Prostate gland (tissue), 2 donors: ENCODE measurements around the gene ACAP2. TPM values are rescaled to one million over a fixed set of nuclear protein-coding genes. Genes with fewer than 3 reads are reported as not detected.

Source experiments
- DNase-seq: peaks from one replicate; pipeline ENCODE4 v3.0.0-alpha.2; 2019; ENCODE audit warnings: low spot score
- H3K27ac ChIP-seq, 2 donors: fragments of 200-600 bp; sonication (generic); 2 replicates each; pipeline ENCODE4 v1.5.1; 2017 to 2019
- H3K27me3 ChIP-seq: fragments of 200-600 bp; sonication (generic); replicated peaks from 2 replicates; pipeline ENCODE4 v1.5.1; 2019; ENCODE audit not compliant: insufficient read depth
- H3K36me3 ChIP-seq, 2 donors: fragments of 200-600 bp; sonication (generic); 1 replicate in 1 of 2; 2 replicates in 1 of 2; pipeline versions ENCODE4 v1.5.1 to v1.8.1; 2017 to 2019
- H3K4me1 ChIP-seq: fragments of 200-600 bp; sonication (generic); replicated peaks from 2 replicates; pipeline ENCODE4 v1.5.1; 2019
- H3K4me3 ChIP-seq, 2 donors: fragments of 200-600 bp; sonication (generic); 2 replicates each; pipeline ENCODE4 v1.5.1; 2017 to 2019
- H3K9me3 ChIP-seq: fragments of 200-600 bp; sonication (generic); 2 replicates; pipeline ENCODE4 v1.5.1; 2017
- POLR2A ChIP-seq: fragments of 450-650 bp; IDR thresholded peaks from one replicate; pipeline ENCODE4 v1.6.1; 2016; ENCODE audit warnings: antibody characterized with exemption, mild to moderate bottlenecking
- POLR2AphosphoS5 ChIP-seq: sonication (generic); formaldehyde crosslinking; IDR thresholded peaks from one replicate; pipeline ENCODE4 v1.6.1; 2017; ENCODE audit warnings: antibody characterized with exemption
- WGBS: methylation state at CpG from one replicate; pipeline ENCODE4 v1.1.5; 2018; 5-methylcytosine and 5-hydroxymethylcytosine counted together
- intact Hi-C: fragments of 100-400 bp; cut with DNase I; formaldehyde crosslinking; loops from one replicate; pipeline ENCODE4 v1.14.2; 2022
- total RNA-seq, 2 donors: library from RNA; depleted of rRNA; stranded (reverse); fragments of >200 nt; gene quantifications; one replicate each; pipeline ENCODE4 v1.1.0, GENCODE V29; 2016
- TF ChIP-seq, protein P1 (sequence below), 4 experiments: fragments of 200-600 bp in 2 of 4; fragments of 450-650 bp in 2 of 4; sonication (generic) in 2 of 4; IDR thresholded peaks; 1 replicate in 3 of 4; 2 replicates in 1 of 4; pipeline ENCODE4 v1.5.1; 2016 to 2019; ENCODE audit warnings: antibody characterized with exemption in 4 of 4, mild to moderate bottlenecking in 2 of 4, moderate library complexity in 2 of 4

Gene ACAP2
- total RNA-seq, 2 donors from 2014 or later, result 30.5 to 56.8 TPM

DNA sequence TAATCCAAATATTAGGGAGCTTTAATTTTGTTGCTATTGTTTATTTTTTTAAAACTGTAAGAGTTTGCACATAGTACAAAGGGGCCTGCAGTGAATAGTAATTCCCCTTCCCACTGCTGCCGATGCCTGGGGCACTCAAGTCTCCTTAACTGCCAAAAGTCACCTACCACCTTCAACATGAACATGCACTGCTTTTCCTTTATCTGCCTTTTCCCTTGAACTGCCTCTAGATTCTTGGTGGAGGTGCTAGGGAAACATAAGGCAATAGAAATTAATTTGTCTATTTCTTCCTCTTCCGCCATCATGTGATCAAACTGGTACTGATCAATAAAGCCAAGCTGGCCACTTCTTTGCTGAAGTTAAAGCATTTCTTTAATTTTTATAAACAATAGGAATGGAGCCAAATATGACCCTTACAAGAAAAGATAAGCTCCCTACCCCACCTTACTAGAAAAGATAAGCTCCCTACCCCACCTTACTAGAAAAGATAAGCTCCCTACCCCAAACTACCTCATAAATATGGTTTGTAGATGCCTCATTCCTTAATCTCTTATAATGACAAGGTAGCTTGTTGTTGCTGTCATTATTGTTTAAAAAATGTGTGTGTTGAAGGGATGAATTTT lies 17.4 kb upstream of the ACAP2 start:
- no peaks in the 10 kb centered on the region for H3K36me3 ChIP-seq
- intact Hi-C loops, result no loop called here
- WGBS, result 90% methylated on average over 2 of the region's 2 CpGs
- no peaks in the 10 kb centered on the region for H3K4me1 ChIP-seq
- DNase-seq, result no peak
- TF ChIP-seq POLR2AphosphoS5 (no peak), POLR2A (no peak)
- TF ChIP-seq, protein P1, sequence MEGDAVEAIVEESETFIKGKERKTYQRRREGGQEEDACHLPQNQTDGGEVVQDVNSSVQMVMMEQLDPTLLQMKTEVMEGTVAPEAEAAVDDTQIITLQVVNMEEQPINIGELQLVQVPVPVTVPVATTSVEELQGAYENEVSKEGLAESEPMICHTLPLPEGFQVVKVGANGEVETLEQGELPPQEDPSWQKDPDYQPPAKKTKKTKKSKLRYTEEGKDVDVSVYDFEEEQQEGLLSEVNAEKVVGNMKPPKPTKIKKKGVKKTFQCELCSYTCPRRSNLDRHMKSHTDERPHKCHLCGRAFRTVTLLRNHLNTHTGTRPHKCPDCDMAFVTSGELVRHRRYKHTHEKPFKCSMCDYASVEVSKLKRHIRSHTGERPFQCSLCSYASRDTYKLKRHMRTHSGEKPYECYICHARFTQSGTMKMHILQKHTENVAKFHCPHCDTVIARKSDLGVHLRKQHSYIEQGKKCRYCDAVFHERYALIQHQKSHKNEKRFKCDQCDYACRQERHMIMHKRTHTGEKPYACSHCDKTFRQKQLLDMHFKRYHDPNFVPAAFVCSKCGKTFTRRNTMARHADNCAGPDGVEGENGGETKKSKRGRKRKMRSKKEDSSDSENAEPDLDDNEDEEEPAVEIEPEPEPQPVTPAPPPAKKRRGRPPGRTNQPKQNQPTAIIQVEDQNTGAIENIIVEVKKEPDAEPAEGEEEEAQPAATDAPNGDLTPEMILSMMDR (IDR thresholded peaks at IDR 0.05), result no peak
- H3K27me3 ChIP-seq, result no peaks in the 10 kb centered on the region
- no peaks in the 10 kb centered on the region for H3K9me3 ChIP-seq
- H3K27ac ChIP-seq, result no peak overlapping the region
- no peak overlapping the region for H3K4me3 ChIP-seq

DNA sequence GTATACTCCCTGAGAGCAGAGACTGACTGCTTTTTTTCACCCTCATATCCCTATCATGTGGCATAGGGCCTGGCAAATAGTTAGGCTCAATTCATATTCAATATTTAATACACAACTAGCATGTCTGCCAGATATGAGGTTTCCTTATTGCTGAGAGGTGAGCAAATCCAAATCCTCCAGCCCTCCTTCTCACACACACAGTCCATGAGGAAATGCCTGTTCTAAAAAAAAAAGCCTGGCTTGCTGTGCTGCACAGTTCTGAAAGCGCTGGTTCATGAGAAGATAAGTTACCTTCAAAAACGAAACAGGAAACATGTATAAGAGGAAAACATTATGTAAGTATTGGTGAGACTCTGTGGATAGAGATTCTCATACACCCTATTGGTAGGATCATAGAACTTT lies 15.5 kb upstream of the ACAP2 start:
- no peaks in the 10 kb centered on the region for H3K4me1 ChIP-seq
- no peaks in the 10 kb centered on the region for H3K9me3 ChIP-seq
- 26% methylated on average over 2 of the region's 2 CpGs for WGBS
- peak overlapping the region in 1 of 2 donors; percentile 39 for H3K27ac ChIP-seq
- intact Hi-C loops, result no loop called here
- no peak overlapping the region for H3K4me3 ChIP-seq
- no peak for DNase-seq
- TF ChIP-seq POLR2AphosphoS5 (no peak), POLR2A (no peak)
- TF ChIP-seq, protein P1 (IDR thresholded peaks at IDR 0.05), result no peak
- no peaks in the 10 kb centered on the region for H3K27me3 ChIP-seq
- no peaks in the 10 kb centered on the region for H3K36me3 ChIP-seq

DNA sequence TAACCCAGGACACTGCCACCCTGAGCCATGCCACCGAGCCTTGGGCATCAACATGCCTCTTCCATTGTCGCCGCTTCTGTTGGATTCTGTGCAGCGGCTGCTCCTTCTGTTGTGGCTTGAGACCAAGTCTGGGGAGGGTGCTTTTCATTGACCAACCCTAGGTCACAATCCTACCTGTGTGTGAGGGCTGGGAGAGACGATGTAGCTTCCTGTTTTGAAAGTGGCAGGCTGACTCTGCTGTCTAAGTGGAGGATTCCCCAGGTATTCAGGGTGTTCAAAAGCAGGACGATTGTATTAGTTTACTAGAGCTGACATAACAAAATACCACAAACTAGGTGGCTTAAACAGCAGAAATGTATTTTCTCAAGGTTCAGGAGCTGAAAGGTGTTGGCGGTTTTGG lies 13.0 kb upstream of the ACAP2 start:
- Histone ChIP-seq H3K4me3 (no peak overlapping the region), H3K4me1 (no peaks in the 10 kb centered on the region), H3K36me3 (no peaks in the 10 kb centered on the region), H3K27ac (no peak overlapping the region), H3K9me3 (no peaks in the 10 kb centered on the region), H3K27me3 (no peaks in the 10 kb centered on the region)
- no peak for TF ChIP-seq POLR2AphosphoS5
- no peak for TF ChIP-seq POLR2A
- TF ChIP-seq, protein P1 (IDR thresholded peaks at IDR 0.05), result no peak
- intact Hi-C loops, result no loop called here
- WGBS, result 91% methylated on average over 7 of the region's 7 CpGs
- no peak for DNase-seq

DNA sequence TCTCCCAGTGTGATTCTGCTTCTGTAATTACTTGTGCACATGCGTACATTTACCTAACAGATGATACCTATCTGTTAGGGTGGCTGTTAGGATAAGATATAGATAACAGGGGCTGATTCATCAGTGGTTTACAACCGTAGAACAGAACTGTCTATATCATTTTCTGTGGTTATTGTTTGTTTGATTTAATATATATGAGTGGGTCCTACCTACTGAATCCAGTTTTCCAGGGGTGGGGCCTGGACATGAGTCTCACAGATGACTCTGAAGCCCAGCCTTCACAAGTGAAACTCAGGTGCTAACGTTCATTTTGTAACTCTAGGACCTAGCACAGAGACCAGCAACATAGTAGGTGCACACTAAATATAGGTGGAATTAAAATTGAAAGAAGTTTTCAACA lies 10.4 kb upstream of the ACAP2 start:
- intact Hi-C loops, result no loop called here
- no peak for TF ChIP-seq POLR2A
- no peak for TF ChIP-seq POLR2AphosphoS5
- Histone ChIP-seq H3K27me3 (no peaks in the 10 kb centered on the region), H3K36me3 (no peaks in the 10 kb centered on the region), H3K27ac (no peak overlapping the region), H3K4me3 (no peak overlapping the region), H3K9me3 (no peaks in the 10 kb centered on the region), H3K4me1 (no peaks in the 10 kb centered on the region)
- WGBS, result 79% methylated on average over 3 of the region's 3 CpGs
- DNase-seq, result no peak

DNA sequence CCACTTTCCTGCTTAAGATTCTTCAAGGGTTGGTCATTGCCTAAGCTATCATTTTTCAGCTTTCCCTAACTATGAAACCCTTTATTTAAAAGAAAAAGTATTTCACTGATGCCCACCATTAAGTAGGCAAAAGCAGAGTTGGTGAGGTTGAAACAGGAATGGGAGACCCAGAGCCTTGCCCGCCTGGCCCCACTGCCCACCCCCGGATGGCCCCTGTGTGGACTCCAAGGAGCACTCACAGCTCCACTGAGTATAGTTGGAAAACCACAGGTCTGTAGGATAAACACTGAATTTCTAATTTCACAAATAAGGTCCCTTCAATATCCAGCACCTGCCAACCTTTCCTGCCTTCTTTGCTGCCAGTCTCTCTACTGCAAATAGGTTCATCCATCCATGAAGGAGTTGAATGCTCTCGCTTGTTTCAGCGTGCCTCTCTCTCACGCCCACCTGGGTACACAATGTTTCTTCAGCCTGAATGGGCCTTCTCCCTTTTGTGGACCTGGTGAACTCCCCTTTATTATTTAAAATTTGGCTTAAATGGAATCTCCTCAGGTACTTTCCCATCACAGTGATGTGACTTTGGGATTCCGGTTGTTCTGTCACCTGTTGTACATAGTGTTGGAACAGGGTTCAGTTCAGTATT lies 8.7 kb upstream of the ACAP2 start:
- no peak overlapping the region for H3K4me3 ChIP-seq
- WGBS, result 53% methylated on average over 6 of the region's 6 CpGs
- no peaks in the 10 kb centered on the region for H3K36me3 ChIP-seq
- no peaks in the 10 kb centered on the region for H3K9me3 ChIP-seq
- intact Hi-C loops, result no loop called here
- no peak for TF ChIP-seq POLR2A
- TF ChIP-seq, protein P1 (IDR thresholded peaks at IDR 0.05), result no peak
- no peak for TF ChIP-seq POLR2AphosphoS5
- no peak overlapping the region for H3K27ac ChIP-seq
- no peaks in the 10 kb centered on the region for H3K4me1 ChIP-seq
- H3K27me3 ChIP-seq, result no peaks in the 10 kb centered on the region
- no peak for DNase-seq
